CD4-positive, alpha-beta T cell treated with Interleukin-4 for 1 hour (primary cell): Measurements from ENCODE around the gene CNBD2.
"Not testable (repeated sequence)": the region's sequence is repeated elsewhere in the genome, so short reads cannot be mapped to it uniquely, and the experiment has no call there.

Source experiments
- DNase-seq, 2 donors: peaks; one replicate each; pipeline ENCODE4 v3.0.0-alpha.2; 2020 to 2022

The CNBD2 gene

DNA sequence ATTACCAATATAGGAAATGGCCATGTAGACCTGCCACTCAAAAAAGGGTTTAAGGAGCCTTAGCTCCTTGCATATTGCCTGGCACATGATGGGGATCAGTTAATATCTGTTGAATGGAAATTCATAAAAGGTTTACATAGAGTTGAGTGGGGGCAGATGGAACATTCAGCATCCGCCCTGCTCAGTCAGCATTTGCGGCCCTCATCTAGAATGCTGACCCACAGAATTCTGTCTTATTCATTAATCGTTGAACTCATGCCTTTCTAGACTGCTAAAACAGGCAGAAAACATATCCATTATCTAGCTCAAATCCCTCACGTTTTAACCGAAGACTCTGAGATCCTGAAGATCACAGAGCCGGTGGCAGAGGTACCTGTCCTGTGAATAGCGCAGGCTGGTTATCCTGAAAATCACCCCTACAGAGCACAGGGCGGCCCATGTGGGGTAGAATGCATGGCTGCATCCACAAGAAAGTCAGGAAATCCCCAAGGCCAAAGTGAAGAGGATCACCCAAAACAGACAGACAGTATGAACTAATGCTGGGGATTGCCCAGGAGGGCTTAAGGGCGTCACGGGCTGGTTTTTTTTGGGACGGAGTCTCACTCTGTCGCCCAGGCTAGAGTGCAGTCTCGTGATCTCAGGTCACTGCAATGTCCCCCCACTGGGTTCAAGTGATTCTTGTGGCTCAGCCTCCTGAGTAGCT, 59.9 kb downstream of the CNBD2 start:
- DNase-seq = no peak

DNA sequence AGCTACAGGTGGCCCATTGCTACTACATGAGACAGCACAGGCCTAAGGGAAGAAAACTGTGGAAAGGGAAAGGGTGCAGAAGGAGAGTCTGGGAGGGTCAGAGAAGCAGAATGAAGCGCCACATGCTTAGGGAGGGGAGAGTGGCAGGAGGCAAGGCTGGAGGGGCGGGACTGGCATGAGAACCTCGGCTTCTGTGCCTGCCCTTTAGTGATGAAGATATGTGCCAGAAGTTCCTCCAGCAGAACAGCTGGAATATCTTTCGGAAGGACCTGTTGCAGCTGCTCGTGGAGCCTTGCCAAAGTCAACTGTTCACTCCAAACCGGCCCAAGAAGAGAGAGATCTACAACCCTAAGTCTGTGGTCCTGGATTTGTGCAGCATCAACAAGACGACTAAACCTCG, 61.8 kb downstream of the CNBD2 start:
- DNase-seq = no peak

DNA sequence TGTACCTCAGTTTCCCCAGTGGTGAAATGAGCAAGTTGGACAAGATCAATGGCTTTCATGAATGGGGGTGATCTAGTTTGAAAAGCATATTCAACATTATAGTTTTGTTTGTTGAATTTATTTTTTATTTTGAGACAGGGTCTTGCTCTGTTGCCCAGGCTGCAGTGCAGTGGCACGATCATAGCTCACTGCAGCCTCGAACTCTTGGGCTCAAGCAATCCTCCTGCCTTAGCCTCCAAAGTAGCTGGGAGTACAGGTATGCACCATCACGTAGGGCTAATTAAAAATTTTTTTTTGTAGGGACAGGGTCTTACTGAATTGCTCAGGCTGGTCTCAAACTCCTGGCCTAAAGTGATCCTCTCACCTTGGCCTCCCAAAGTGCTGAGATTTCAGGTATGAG, 63.4 kb downstream of the CNBD2 start:
- no peak for DNase-seq

DNA sequence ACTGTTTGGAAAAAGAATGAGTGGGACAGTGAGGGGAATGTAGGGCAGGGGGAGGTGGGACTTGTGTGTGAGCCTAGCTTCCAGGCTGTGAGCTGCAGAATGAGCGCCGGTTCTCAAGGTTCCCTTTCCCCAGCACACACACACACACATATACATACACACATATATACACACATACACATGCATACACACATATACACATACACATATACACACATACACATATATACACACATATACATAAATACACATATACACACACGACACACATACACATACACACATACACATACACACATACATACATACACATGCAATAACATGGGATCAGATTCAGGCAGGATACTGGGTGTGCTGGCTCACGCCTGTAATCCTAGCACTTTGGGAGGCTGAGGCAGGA, 66.5 kb downstream of the CNBD2 start:
- no peak for DNase-seq

DNA sequence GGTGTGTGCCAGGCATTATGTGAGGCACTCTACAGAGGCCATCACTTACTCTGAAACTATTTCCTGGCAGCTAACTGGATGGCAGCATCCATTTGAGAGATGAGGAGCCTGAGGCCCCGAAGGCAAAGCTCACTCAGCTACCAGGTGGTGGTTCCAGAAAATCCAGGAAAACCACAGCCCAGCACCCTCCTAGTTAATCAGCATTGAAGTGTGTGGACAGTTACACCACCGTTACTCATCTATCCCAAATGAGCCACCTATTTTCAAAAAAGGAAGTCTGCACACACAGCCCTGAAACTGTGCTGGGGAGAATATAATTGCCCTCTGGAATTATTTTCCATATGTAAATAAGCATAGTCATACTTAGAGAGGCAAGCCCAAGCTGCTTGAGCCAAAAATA, 67.4 kb downstream of the CNBD2 start:
- DNase-seq = no peak

DNA sequence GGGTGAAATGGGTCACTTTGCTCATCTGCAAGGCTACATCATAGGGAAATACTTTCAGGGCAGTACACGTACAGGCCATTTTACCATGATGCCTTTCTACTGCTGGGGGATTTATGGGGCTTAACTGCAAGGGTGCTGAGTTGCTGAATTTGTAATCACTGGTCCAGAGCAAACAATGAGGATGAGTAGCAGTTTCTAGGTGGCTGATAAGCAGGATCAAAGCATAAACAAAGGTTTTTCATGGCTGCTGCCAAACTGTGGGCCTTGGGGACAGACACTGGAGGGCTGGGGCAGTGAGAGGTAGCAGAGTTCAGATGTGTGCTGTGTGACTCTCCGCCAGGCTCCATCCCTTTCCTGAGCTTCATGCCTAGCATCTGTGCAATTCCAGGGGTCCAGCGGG, 68.3 kb downstream of the CNBD2 start:
- DNase-seq = no peak

DNA sequence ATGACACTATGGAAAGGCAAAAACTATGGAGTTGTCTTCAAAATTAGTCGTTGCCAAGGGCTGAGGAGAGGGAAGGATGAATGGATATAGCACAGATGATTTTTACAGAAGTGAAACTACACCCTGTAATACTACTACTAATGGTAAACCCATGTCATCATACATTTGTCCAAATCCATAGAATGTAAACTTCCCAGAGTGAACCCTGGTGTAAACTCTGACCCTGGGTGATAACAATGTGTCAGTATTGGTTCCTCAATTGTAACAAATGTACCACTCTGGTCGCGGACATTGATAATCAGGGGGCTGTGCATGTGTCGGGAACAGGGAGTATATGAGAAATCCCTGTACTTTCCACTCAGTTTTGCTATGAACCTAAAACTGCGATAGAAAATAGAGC, 72.2 kb downstream of the CNBD2 start:
- no peak for DNase-seq

DNA sequence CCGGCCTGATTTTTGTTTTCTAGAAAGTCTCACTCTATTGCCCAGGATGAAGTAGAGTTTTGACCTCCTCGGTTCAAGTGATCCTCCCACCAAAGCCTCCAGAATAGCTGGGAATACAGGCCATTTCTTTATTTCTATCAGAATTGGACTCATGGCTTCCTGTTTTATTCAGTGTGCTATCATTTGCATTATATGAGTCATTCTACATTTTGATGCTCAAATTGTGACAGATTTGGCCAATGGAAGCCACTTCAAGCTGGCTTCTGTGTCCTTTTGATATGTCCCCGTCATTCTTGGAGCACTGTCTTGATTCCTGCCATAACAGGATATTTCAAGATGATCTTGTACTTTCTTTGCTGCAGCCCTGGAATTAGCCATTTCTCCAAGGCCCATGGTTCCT, 75.1 kb downstream of the CNBD2 start:
- DNase-seq = no peak

DNA sequence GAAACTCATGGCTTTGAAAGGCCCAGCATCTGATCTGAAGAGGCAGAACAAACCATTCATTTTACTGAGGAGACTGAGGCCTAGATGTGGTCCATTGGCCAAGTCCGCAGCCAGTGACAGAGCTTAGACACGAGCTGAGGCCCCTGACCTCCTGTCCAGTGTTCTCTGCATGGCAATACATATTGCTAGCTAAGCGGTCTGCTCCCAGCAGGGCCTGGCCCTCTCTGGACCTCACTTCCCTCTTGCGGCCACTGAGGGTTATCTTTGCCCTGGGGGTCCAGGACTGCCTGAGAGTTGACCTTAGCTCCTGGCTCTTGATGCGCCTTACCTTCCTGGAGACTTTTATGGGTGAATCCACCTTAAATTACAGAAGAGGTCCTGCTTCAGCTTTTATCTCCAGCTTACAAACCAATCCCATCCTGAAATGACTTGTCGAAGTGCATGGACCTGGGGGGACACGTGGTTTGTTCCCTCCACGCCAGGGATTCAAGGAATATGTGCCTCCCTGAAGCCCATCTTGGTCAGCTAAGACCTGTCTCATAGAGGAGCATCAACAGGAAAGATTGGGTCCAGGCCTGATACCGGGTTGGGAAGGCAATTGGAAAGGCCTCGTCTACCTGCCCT, 75.6 kb downstream of the CNBD2 start:
- DNase-seq = no peak

DNA sequence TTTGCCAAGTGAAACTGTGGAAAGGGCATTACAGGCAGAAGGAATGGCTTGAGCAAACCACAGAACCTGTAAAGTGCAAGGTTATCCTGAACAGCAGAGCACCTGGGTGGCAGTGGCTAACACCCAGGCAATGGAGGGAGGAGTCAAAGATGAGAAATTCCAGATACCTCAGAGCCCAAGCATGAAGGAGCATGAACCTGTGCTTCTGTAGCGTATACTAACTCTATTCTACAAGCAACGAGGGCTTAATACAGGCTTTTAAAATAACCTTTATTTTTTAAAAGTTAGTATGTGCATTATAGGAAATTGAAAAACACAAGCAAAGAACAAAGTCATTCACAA, 77.0 kb downstream of the CNBD2 start:
- DNase-seq = no peak

DNA sequence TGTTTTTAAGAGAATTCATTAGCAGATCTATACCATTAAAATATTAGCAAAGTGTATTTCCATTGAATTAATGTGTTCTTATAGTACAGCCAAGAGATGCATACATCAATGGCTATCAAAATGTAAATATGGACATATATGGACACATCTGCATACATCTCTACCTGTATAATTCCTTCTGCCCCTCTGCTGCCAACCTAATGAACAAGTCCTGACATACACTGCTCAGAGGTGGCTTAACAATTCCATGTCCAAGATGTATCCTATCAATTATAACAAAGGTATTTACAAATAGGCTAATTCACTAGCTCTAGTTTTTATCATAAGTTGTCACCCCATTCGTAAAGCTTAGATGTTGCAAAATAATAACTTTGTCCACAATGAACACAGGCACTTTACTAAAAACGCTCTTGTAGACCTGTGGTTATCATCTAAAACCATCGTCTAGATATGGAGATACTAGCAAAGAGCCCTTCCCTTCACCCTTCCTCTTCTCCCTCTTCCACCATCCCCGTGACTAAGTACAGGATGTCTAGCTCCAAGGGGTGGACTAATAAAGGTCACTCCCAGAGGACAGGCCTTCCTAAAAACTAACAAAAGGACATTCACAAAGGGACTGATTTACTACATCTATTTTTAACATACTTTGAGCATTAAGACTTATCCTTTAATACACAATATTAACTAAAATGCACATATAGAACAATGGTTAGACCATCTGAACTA, 77.8 kb downstream of the CNBD2 start:
- not testable (repeated sequence) for DNase-seq

DNA sequence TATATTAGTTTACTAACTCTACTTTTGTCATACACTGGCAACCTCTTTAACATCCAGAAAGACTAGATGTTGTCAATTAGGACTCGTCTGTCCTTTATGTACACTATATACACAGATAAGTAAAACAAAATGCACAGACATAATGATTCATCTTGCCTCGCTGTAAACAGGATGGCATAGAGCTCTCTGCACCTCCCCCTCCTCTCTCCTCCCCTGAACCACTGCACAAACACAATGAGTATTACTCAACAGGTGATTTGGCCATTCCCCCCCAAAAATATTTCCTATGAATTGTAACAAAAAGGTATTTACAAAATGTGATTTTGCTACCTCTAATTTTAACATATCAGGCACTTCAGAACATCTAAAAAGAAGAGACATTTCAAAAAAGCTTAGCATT, 81.0 kb downstream of the CNBD2 start:
- DNase-seq = peak in 1 of 2 donors; percentile 23

DNA sequence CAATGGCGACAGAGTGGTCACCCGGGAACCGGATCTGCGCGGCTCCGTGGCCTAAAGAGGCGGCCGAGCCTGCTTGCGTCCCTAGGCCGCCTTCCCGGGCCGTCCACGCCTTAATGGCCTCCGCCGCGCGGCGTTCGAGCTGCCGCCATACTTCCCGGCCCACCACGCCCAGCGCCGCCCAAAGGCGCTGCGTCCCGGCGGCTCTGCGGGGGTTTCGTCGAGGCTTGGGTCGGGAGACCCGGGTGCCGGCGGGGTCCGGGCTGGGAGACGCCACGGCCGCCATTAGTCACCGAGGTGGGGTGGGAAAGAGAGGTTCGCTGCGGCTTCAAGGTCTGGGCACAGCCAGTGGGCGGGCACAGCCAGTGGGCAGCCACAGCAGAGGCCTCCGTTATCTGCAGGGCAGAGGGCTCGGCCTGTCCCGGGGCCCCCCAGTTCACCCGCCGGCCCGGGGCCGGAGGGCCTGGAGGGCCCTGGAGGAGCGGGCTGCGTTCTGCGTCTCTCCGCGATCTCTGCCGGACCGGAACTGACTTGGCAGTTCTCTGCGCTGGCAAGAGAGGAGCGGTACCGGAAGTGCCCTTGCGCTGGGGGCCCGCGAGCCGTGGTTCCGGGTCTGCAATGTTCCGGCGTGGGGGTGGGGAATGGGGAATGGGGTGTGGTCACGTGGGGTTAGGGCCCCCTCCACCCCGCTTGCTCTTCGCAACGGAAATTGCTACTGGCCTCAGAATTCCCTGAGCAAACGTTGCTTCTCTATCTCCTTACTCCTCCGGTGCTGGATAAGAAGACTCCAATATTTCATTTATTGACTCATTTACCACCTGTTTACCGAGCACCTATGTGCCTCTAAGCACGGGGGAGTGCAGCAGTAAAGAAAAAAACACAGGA, 82.3 kb downstream of the CNBD2 start:
- peak; percentile 90 to 91 for DNase-seq

DNA sequence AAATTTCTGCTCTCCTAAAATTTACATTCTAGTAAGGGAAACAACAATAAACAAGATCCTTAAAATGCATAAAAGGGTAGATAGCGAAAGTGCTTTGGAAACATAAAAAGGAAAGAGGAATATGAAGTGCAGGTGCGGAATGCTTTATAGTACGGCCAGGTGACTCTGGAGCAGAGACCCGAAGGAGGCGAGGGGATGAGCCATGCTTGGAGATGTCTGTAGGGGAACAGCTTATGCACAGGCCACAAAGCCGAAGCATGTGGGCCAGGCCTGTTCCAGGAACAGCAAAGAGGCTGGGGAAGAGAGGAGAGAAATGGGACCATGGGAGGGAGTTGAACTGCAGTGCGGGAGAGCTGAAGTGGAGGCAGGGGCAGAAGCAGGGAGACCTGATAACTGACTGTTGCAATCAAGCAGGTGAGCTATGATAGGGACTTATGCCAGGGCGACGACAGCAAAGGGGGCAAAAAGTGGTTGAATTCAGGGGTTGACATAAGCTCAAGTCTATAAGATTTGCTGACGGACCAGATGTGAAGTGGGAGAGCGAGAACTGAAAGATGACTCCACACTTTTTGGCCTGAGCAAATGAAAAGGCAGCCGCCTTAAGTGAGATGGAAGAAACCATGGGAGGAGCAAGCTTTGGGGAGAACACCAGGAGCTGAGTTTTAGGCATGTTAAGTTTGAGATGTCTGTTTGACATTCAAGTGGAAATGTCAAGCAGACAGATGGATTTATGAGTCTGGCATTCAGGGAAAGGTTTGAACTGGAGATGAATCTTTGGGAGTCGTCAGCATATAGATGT, 83.1 kb downstream of the CNBD2 start:
- DNase-seq = no peak

DNA sequence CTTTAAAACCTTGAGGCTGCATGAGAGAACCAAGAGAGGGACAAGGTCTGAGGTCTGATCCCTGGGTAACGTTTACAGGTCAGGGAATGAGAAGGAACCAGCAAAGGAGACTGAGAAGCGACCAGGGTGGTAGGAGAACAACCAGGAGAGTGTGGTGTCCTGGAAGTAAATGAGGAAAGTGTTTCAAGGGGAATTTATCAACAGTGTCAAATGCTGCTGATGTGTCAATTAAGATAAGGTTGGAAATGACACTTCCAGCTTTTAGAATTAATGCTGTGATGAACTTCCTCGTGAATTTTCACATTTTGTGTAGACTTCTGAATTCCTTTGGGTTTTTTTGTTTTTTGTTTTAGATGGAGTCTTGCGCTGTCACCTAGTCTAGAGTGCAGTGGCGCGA, 83.7 kb downstream of the CNBD2 start:
- DNase-seq = no peak

DNA sequence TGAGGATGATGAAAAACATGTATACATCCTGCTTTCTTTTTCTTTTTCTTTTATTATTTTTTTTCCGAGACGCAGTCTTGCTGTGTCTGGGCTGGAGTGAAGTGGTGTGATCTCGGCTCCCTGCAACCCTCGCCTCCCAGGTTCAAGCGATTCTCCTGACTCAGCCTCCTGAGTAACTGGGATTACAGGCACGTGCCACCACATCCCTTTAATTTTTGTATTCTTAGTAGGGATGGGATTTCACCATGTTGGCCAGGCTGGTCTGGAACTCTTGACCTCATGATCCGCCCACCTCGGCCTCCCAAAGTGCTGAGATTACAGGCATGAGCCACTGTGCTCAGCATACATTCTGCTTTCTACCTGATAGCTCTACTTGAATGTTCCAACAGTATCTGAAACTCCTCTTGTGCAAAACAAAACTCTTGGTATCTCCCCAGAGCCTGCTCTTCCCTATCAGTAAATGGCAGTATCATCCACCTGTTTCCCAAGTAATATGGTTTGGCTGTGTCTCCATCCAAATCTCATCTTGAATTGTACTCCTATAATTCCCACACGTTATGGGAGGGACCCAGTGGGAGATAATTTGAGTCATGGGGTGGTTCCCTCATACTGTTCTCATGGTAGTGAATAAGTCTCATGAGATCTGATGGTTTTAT, 85.6 kb downstream of the CNBD2 start:
- not testable (repeated sequence) for DNase-seq

DNA sequence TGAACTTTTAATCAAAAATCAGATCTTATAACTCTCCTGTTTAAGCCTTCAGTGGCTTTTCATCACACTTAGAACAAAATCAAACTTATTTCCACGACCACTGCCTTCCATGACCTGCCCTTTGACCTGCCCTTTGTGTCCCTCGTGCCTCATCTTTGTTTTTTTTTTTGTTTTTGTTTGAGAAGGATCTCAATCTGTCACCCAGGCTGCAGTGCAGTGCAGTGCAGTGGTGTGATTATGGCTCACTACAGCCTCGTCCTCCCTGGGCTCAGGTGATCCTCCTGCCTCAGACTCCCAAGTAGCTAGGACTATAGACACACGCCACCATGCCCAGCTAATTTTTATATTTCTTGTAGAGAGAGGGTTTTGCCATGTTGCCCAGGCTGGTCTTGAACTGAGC, 86.8 kb downstream of the CNBD2 start:
- DNase-seq = no peak

DNA sequence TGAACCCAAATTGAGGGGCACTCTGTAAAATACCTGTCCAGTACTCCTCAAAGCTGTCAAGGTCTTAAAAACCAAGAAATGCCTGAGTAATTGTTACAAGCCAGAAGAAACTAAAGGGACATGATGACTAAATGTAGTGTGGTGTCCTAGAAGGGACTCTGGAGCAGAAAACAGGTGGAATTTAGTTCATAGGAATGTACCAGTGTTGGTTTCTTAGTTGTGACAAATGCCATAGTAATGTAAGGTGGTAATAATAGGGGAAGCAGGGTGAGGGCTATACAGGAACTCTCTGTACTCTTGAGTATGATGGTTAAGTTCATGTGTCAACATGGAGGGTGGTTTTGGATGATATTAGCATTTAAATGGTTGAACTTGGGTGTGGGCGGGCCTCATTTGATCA, 92.3 kb downstream of the CNBD2 start:
- DNase-seq = no peak

DNA sequence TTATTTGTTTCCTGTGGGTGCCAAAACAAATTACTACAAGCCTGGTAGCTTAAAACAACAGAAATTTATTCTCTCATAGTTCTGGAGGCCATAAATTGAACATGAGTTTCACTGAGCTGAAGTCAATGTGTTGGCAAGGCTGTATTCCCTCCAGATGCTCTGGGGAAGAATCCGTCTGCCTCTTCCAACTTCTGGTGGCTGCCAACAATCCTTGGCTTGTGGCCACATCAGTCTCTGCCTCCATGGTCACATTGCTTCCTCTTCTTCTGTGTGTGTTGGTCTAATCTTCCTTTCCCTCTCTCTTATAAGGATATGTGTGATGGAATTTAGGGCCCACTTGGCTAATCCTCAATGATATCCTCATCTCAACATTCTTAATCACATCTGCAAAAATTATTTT, 93.4 kb downstream of the CNBD2 start:
- no peak for DNase-seq

DNA sequence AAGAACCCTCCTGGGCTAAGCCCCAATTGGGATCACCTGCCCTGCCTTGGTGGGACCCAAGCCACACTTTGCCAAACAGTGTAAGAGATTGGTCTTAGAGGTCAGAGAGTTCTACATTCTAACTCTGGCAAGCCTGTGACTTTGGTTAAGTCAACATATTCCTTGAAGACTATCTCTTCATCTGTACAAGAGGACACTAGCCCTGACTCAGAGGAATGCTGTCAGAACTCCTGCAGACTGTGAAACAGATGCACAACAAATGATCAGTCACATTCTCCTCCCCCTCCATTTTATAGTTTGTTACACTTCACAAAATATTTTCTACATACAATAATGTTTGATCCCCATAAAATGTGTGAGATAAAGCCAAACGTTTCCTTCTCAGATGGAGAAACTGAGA, 94.4 kb downstream of the CNBD2 start:
- no peak for DNase-seq

DNA sequence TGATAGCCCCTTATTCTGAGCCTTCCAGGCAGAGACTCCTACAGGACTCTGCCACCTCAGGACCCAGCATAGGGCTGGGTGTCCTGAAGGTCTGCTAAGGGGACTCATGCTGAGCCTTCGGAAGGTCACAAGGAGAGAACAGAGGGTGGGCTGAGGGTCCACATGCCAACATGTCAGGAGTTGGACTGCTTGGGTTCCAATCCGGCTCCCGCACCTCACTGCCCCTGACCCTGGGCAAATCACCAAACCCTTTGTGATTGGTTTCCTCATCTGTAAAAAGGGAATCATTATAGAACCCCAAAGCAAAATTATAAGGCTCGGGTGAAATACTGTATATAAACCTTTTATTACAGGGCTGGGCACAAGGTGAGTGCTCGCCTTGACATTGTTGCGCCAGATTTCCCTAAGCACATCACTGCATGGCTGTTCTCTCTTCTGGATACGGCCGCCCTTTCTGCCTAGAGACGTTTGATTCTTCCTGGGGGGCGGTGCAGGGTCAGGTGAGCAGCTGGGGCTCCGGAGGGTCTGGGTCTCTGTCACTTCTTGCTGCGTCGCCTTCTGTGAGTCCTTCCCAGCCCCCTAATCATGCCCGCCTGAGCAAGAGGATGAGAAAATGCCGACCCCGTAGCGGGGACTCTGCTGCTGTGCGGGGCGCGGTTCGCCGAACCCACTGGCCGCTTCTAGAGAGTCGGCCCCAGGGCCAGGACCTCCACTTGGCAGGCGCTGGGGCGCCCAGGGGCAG, 95.7 kb downstream of the CNBD2 start:
- DNase-seq = no peak
